SK-N-SH (cell line): ENCODE results near the gene MEF2B.

Experiments
- CTCF ChIP-seq: fragments of 200-600 bp; sonication (generic); IDR thresholded peaks from 2 replicates; pipeline ENCODE4 v1.6.1; 2017; ENCODE audit warnings: antibody characterized with exemption, mild to moderate bottlenecking, moderate library complexity
- EP300 ChIP-seq, 2 experiments: IDR thresholded peaks; 2 replicates each; pipeline versions ENCODE4 v1.4.0 to v1.6.1; 2012; ENCODE audit warnings: borderline replicate concordance in 1 of 2, low read depth in 1 of 2, low read length in 1 of 2
- EZH2phosphoT487 ChIP-seq: fragments of 200-600 bp; sonication (generic); IDR thresholded peaks from 2 replicates; pipeline ENCODE4 v1.6.1; 2017; ENCODE audit warnings: low read depth, mixed run types, mild to moderate bottlenecking, antibody characterized with exemption, moderate library complexity, borderline replicate concordance
- POLR2AphosphoS5 ChIP-seq: IDR thresholded peaks from 2 replicates; pipeline ENCODE4 v1.6.1; 2012; ENCODE audit warnings: low read depth, low read length
- TAF1 ChIP-seq: IDR thresholded peaks from 2 replicates; pipeline ENCODE4 v1.6.1; 2012; ENCODE audit warnings: low read depth, mild to moderate bottlenecking, low read length, moderate library complexity, borderline replicate concordance

- TF ChIP-seq CTCF (no peak), TAF1 (no peak), EZH2phosphoT487 (no peak), EP300 (IDR thresholded peaks at IDR 0.05; ENCODE audit: borderline replicate concordance in 1 of 2, low read depth in 1 of 2, low read length in 1 of 2) (no peak), POLR2AphosphoS5 (no peak)
These were observed 18.6 kb downstream of the MEF2B start for GRCh38 chr19:19151418-19151817.
